H1 (cell line): Measurements from ENCODE around the gene UNK. TPM values are rescaled to one million over a fixed set of nuclear protein-coding genes. Genes with fewer than 3 reads are reported as not detected.

Experiments
- BCL11A ChIP-seq, 2 experiments: IDR thresholded peaks; one replicate each; pipeline ENCODE4 v1.6.1; 2011; ENCODE audit warnings: low read depth in 2 of 2, low read length in 2 of 2, mild to moderate bottlenecking in 2 of 2
- CBX5 ChIP-seq: fragments of 300-800, 300-1000 bp; sonication (generic); IDR thresholded peaks from 2 replicates; pipeline ENCODE4 v1.7.1; 2016; ENCODE audit warnings: antibody characterized with exemption, low read length, low read depth
- CHD7 ChIP-seq: fragments of 300-600 bp; sonication (generic); IDR thresholded peaks from 2 replicates; pipeline ENCODE4 v1.7.1; 2012; ENCODE audit warnings: low read length, moderate library complexity, mild to moderate bottlenecking, inconsistent platforms; ENCODE audit not compliant: insufficient replicate concordance
- E2F6 ChIP-seq: IDR thresholded peaks from 2 replicates; pipeline ENCODE4 v1.6.1; 2012; ENCODE audit warnings: inconsistent platforms
- FOSL1 ChIP-seq: IDR thresholded peaks from 2 replicates; pipeline ENCODE4 v1.6.1; 2011; ENCODE audit warnings: mild to moderate bottlenecking, low read depth, low read length, moderate library complexity; ENCODE audit not compliant: insufficient read depth
- GABPA ChIP-seq: IDR thresholded peaks from 2 replicates; pipeline ENCODE4 v1.6.1; 2011; ENCODE audit warnings: mild to moderate bottlenecking, low read length, moderate library complexity, borderline replicate concordance; ENCODE audit not compliant: insufficient read depth
- RNF2 ChIP-seq: fragments of 200-900, 300-1000 bp; sonication (generic); IDR thresholded peaks from 2 replicates; pipeline ENCODE4 v1.7.1; 2016; ENCODE audit warnings: borderline replicate concordance, low read depth, mild to moderate bottlenecking, antibody characterized with exemption, low read length; ENCODE audit not compliant: poor library complexity, severe bottlenecking; ENCODE audit errors: missing control alignments
- SP4 ChIP-seq: IDR thresholded peaks from 2 replicates; pipeline ENCODE4 v1.6.1; 2012; ENCODE audit warnings: low read length, inconsistent platforms
- polyA plus RNA-seq, 7 experiments: library from polyadenylated mRNA; depleted of rRNA in 3 of 7; stranded (reverse) in 5 of 7; unstranded in 2 of 7; fragments of >200 nt in 5 of 7; fragments of 200-250 nt in 2 of 7; gene quantifications; 1 replicate in 5 of 7; 2 replicates in 1 of 7; 4 replicates in 1 of 7; pipeline versions ENCODE4 v1.2.1 to v1.2.3, GENCODE V29; 2011 to 2013; ENCODE audit warnings: missing spikeins in 2 of 7, mixed read lengths in 2 of 7
- total RNA-seq: library from RNA; stranded (reverse); fragmentation: NEBNext Ultra II Directional; extraction: Animal tissue kit (Norgen Biotek cat#: 25700); gene quantifications from 2 replicates; pipeline ENCODE4 v1.2.1, GENCODE V29; 2021
- TF ChIP-seq, protein P1 (sequence below): IDR thresholded peaks from 2 replicates; pipeline ENCODE4 v1.6.1; 2011; ENCODE audit warnings: low read depth, mild to moderate bottlenecking, low read length; ENCODE audit not compliant: insufficient read depth

The UNK gene
- total and polyA plus RNA-seq, 2 of the 8 experiments (the other 6 are each of a cell fraction or from before 2014, with no cell fraction given), result 24.2 to 33.3 TPM

DNA sequence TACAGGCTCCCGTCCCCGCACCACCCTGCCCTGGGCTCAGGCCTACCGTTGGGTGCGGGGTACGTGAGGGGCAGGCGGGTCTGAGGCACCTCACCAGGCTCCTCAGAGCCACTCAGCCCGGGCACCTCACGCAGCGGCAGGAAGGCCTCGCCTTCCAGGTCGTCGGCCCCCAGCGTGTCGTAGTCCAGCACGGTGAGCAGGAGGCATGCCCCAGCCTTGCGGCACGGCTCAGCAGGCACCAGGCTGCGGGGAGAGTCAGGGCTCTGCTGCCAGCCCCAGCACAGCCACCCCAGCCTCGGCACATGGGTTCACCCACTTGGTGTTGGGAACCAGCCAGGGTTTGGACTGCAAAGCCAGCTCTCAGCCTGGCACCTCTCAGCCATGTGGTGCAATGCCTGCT is 44.1 kb downstream of the UNK start (continued):
- no peak for TF ChIP-seq CHD7
- no peak for TF ChIP-seq BCL11A (IDR thresholded peaks at IDR 0.05; ENCODE audit: low read depth in 2 of 2, low read length in 2 of 2)
- no peak for TF ChIP-seq SP4
- no peak for TF ChIP-seq E2F6
- TF ChIP-seq, protein P1, sequence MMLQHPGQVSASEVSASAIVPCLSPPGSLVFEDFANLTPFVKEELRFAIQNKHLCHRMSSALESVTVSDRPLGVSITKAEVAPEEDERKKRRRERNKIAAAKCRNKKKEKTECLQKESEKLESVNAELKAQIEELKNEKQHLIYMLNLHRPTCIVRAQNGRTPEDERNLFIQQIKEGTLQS, result no peak
- TF ChIP-seq GABPA, result no peak
- no peak for TF ChIP-seq RNF2
- TF ChIP-seq CBX5, result no peak
- TF ChIP-seq FOSL1, result no peak
